Astrocyte (in vitro differentiated cells and primary cell): Measurements from ENCODE around the gene PLD6. TPM values are rescaled to one million over a fixed set of nuclear protein-coding genes. Genes with fewer than 3 reads are reported as not detected.

Source experiments
- DNase-seq: peaks from one replicate; pipeline ENCODE4 v3.0.0-alpha.2; 2010; ENCODE audit warnings: low read depth
- FAIRE-seq: peaks from 2 replicates; lab custom pipeline; 2011; peaks lifted over from hg19 to GRCh38; lab: Jason Lieb, UNC
- H2AFZ ChIP-seq: 2 replicates; pipeline ENCODE4 v1.6.0; 2012; ENCODE audit warnings: low read depth, low read length, inconsistent platforms
- H3K27ac ChIP-seq: 2 replicates; pipeline ENCODE4 v1.5.1; 2011; ENCODE audit warnings: low read depth, low read length, inconsistent platforms
- H3K27me3 ChIP-seq: 2 replicates; pipeline ENCODE4 v1.6.0; 2011; ENCODE audit warnings: low read length, inconsistent platforms; ENCODE audit not compliant: insufficient read depth
- H3K36me3 ChIP-seq: 2 replicates; pipeline ENCODE4 v1.5.1; 2011; ENCODE audit warnings: low read length, inconsistent platforms; ENCODE audit not compliant: insufficient read depth
- H3K4me1 ChIP-seq: 2 replicates; pipeline ENCODE4 v1.5.1; 2011; ENCODE audit warnings: low read length, inconsistent platforms; ENCODE audit not compliant: insufficient read depth
- H3K4me2 ChIP-seq: 2 replicates; pipeline ENCODE4 v1.6.0; 2012; ENCODE audit warnings: low read length, inconsistent platforms
- H3K4me3 ChIP-seq: 2 replicates; pipeline ENCODE4 v1.5.1; 2011; ENCODE audit warnings: low read depth, mild to moderate bottlenecking, low read length, inconsistent platforms; ENCODE audit not compliant: insufficient read depth
- H3K79me2 ChIP-seq: 2 replicates; pipeline ENCODE4 v1.6.0; 2012; ENCODE audit warnings: mild to moderate bottlenecking, low read length, inconsistent platforms; ENCODE audit not compliant: insufficient read depth
- H3K9ac ChIP-seq: 2 replicates; pipeline ENCODE4 v1.6.0; 2012; ENCODE audit warnings: mild to moderate bottlenecking, low read length, inconsistent platforms
- H3K9me3 ChIP-seq: 2 replicates; pipeline ENCODE4 v1.5.1; 2012; ENCODE audit warnings: low read depth, mild to moderate bottlenecking, low read length, inconsistent platforms; ENCODE audit not compliant: insufficient read depth
- H4K20me1 ChIP-seq: 2 replicates; pipeline ENCODE4 v1.6.0; 2012; ENCODE audit warnings: low read length, inconsistent platforms; ENCODE audit not compliant: insufficient read depth
- H3K27ac Mint-ChIP-seq: one replicate; pipeline ENCODE4 v1.8.0; 2021; ENCODE audit warnings: mild to moderate bottlenecking, mixed read lengths; ENCODE audit not compliant: unreplicated experiment
- H3K27me3 Mint-ChIP-seq: one replicate; pipeline ENCODE4 v1.8.0; 2021; ENCODE audit warnings: low read depth, mixed read lengths; ENCODE audit not compliant: unreplicated experiment
- H3K36me3 Mint-ChIP-seq: one replicate; pipeline ENCODE4 v1.8.0; 2021; ENCODE audit warnings: low read depth, mixed read lengths; ENCODE audit not compliant: unreplicated experiment
- H3K4me1 Mint-ChIP-seq: one replicate; pipeline ENCODE4 v1.8.0; 2021; ENCODE audit warnings: low read depth, mixed read lengths; ENCODE audit not compliant: unreplicated experiment
- H3K4me3 Mint-ChIP-seq: one replicate; pipeline ENCODE4 v1.8.0; 2021; ENCODE audit warnings: mild to moderate bottlenecking, moderate library complexity, mixed read lengths; ENCODE audit not compliant: unreplicated experiment
- H3K9me3 Mint-ChIP-seq: one replicate; pipeline ENCODE4 v1.8.0; 2021; ENCODE audit warnings: mild to moderate bottlenecking, mixed read lengths; ENCODE audit not compliant: unreplicated experiment
- CTCF ChIP-seq: IDR thresholded peaks from 2 replicates; pipeline ENCODE4 v1.5.1; 2011; ENCODE audit warnings: low read depth, mild to moderate bottlenecking, inconsistent platforms, low read length, moderate library complexity; ENCODE audit not compliant: insufficient read depth
- EZH2 ChIP-seq: IDR thresholded peaks from 2 replicates; pipeline ENCODE4 v1.6.1; 2012; ENCODE audit warnings: mild to moderate bottlenecking, low read length, inconsistent platforms; ENCODE audit not compliant: insufficient read depth
- total RNA-seq: library from RNA; stranded (reverse); gene quantifications from 2 replicates; pipeline ENCODE4 v1.2.1, GENCODE V29; 2021

PLD6 gene
- total RNA-seq, 1 donor from 2014 or later = 0.64 TPM

- Histone ChIP-seq H4K20me1 (peaks cover 23% of the 10 kb centered on the region), H3K4me2 (no peak overlapping the region), H3K4me1 (peaks cover 5% of the 10 kb centered on the region), H2AFZ (no peak overlapping the region), H3K4me3 (no peak overlapping the region), H3K36me3 (peaks cover 51% of the 10 kb centered on the region), H3K79me2 (no peaks in the 10 kb centered on the region), H3K27ac (no peak overlapping the region), H3K9me3 (no peaks in the 10 kb centered on the region), H3K27me3 (no peaks in the 10 kb centered on the region), H3K9ac (no peak overlapping the region)
- H3K9me3 Mint-ChIP-seq = no peaks in the 10 kb centered on the region
- peaks cover 35% of the 10 kb centered on the region for H3K36me3 Mint-ChIP-seq
- peaks cover 24% of the 10 kb centered on the region for H3K4me1 Mint-ChIP-seq
- no peak overlapping the region for H3K27ac Mint-ChIP-seq
- TF ChIP-seq EZH2 (no peak), CTCF (no peak)
- DNase-seq = no peak
- no peak for FAIRE-seq
- no peak overlapping the region for H3K4me3 Mint-ChIP-seq
- no peaks in the 10 kb centered on the region for H3K27me3 Mint-ChIP-seq
These were observed 23.5 kb downstream of the PLD6 start for GRCh38 chr17:17182598-17183136.

GRCh38 chr17:17181666-17182597 is 24.2 kb downstream of the PLD6 start:
- H3K27me3 ChIP-seq = no peaks in the 10 kb centered on the region
- peaks cover 20% of the 10 kb centered on the region for H4K20me1 ChIP-seq
- H3K4me1 ChIP-seq = peaks cover 3% of the 10 kb centered on the region
- H3K27me3 Mint-ChIP-seq = no peaks in the 10 kb centered on the region
- no peaks in the 10 kb centered on the region for H3K9me3 Mint-ChIP-seq
- H3K4me1 Mint-ChIP-seq = peaks cover 17% of the 10 kb centered on the region
- no peak overlapping the region for H3K27ac ChIP-seq
- no peaks in the 10 kb centered on the region for H3K79me2 ChIP-seq
- DNase-seq (no peak), FAIRE-seq (no peak)
- peaks cover 37% of the 10 kb centered on the region for H3K36me3 Mint-ChIP-seq
- H3K4me3 ChIP-seq = no peak overlapping the region
- H3K9ac ChIP-seq = no peak overlapping the region
- peaks cover 59% of the 10 kb centered on the region for H3K36me3 ChIP-seq
- H3K27ac Mint-ChIP-seq = no peak overlapping the region
- no peak overlapping the region for H3K4me2 ChIP-seq
- no peak overlapping the region for H2AFZ ChIP-seq
- H3K4me3 Mint-ChIP-seq = no peak overlapping the region
- TF ChIP-seq CTCF (no peak), EZH2 (no peak)
- H3K9me3 ChIP-seq = no peaks in the 10 kb centered on the region
